H9 (cell line): ENCODE results near the gene SDR39U1. TPM values are rescaled to one million over a fixed set of nuclear protein-coding genes. Genes with fewer than 3 reads are reported as not detected.

Experiments
- DNase-seq: peaks from one replicate; pipeline ENCODE4 v3.0.0-alpha.2; 2017
- H2AFZ ChIP-seq: one replicate; pipeline ENCODE4 v1.6.1; 2013; ENCODE audit warnings: mild to moderate bottlenecking, low read length, control low read depth, moderate library complexity
- H2AK5ac ChIP-seq: 2 replicates; pipeline ENCODE4 v1.6.1; 2013; ENCODE audit warnings: low read length, control low read depth, mixed read lengths; ENCODE audit not compliant: insufficient read length
- H2BK120ac ChIP-seq: one replicate; pipeline ENCODE4 v1.6.1; 2013; ENCODE audit warnings: low read depth, mild to moderate bottlenecking, low read length, control low read depth, inconsistent platforms; ENCODE audit not compliant: poor library complexity, severe bottlenecking
- H2BK12ac ChIP-seq: 2 replicates; pipeline ENCODE4 v1.6.1; 2013; ENCODE audit warnings: low read length, control low read depth, mixed read lengths, low read depth; ENCODE audit not compliant: insufficient read length
- H2BK15ac ChIP-seq: 2 replicates; pipeline ENCODE4 v1.6.1; 2013; ENCODE audit warnings: low read depth, low read length, control low read depth
- H2BK20ac ChIP-seq: one replicate; pipeline ENCODE4 v1.6.1; 2013; ENCODE audit warnings: low read depth, mild to moderate bottlenecking, low read length, control low read depth, inconsistent platforms; ENCODE audit not compliant: poor library complexity, severe bottlenecking
- H2BK5ac ChIP-seq: 2 replicates; pipeline ENCODE4 v1.6.1; 2013; ENCODE audit warnings: low read length, control low read depth, mixed read lengths; ENCODE audit not compliant: insufficient read length
- H3K14ac ChIP-seq: 2 replicates; pipeline ENCODE4 v1.6.1; 2013; ENCODE audit warnings: low read length, control low read depth; ENCODE audit not compliant: insufficient read depth
- H3K18ac ChIP-seq: 2 replicates; pipeline ENCODE4 v1.6.1; 2013; ENCODE audit warnings: low read depth, mild to moderate bottlenecking, mixed read lengths, low read length, control low read depth; ENCODE audit not compliant: insufficient read length
- H3K23ac ChIP-seq: 2 replicates; pipeline ENCODE4 v1.6.1; 2013; ENCODE audit warnings: low read length, control low read depth, mixed read lengths, low read depth; ENCODE audit not compliant: insufficient read length
- H3K23me2 ChIP-seq: 2 replicates; pipeline ENCODE4 v1.6.1; 2013; ENCODE audit warnings: low read depth, mild to moderate bottlenecking, mixed read lengths, low read length, control low read depth; ENCODE audit not compliant: insufficient read length, poor library complexity, severe bottlenecking
- H3K27ac ChIP-seq: 2 replicates; pipeline ENCODE4 v1.5.1; 2013; ENCODE audit warnings: low read length, control low read depth, mixed read lengths, low read depth; ENCODE audit not compliant: insufficient read length
- H3K27me3 ChIP-seq: 2 replicates; pipeline ENCODE4 v1.6.1; 2013; ENCODE audit warnings: low read length, control low read depth, inconsistent platforms; ENCODE audit not compliant: insufficient read depth
- H3K4ac ChIP-seq: 2 replicates; pipeline ENCODE4 v1.6.1; 2013; ENCODE audit warnings: low read depth, mild to moderate bottlenecking, control low read depth, inconsistent platforms, low read length, moderate library complexity
- H3K4me1 ChIP-seq: 2 replicates; pipeline ENCODE4 v1.6.1; 2013; ENCODE audit warnings: low read length, control low read depth, inconsistent platforms; ENCODE audit not compliant: insufficient read depth
- H3K4me2 ChIP-seq: 2 replicates; pipeline ENCODE4 v1.6.1; 2013; ENCODE audit warnings: low read length, control low read depth, mixed read lengths; ENCODE audit not compliant: insufficient read length, insufficient read depth
- H3K56ac ChIP-seq: 2 replicates; pipeline ENCODE4 v1.6.1; 2013; ENCODE audit warnings: low read depth, mild to moderate bottlenecking, mixed read lengths, low read length, control low read depth; ENCODE audit not compliant: insufficient read length
- H3K79me1 ChIP-seq: 2 replicates; pipeline ENCODE4 v1.6.1; 2013; ENCODE audit warnings: low read depth, mild to moderate bottlenecking, moderate library complexity, low read length, control low read depth, inconsistent platforms; ENCODE audit not compliant: insufficient read depth, poor library complexity, severe bottlenecking
- H3K79me2 ChIP-seq: 2 replicates; pipeline ENCODE4 v1.6.1; 2013; ENCODE audit warnings: low read length, control low read depth, inconsistent platforms; ENCODE audit not compliant: insufficient read depth
- H3K9ac ChIP-seq: 2 replicates; pipeline ENCODE4 v1.6.1; 2013; ENCODE audit warnings: low read length, control low read depth, mixed read lengths; ENCODE audit not compliant: insufficient read length; ENCODE audit errors: extremely low read depth
- H3K9me3 ChIP-seq: one replicate; pipeline ENCODE4 v1.6.1; 2013; ENCODE audit warnings: low read depth, low read length, inconsistent platforms; ENCODE audit not compliant: control insufficient read depth
- H3T11ph ChIP-seq: one replicate; pipeline ENCODE4 v1.6.1; 2013; ENCODE audit warnings: mild to moderate bottlenecking, low read length, control low read depth, inconsistent platforms
- H4K20me1 ChIP-seq: one replicate; pipeline ENCODE4 v1.6.1; 2013; ENCODE audit not compliant: control insufficient read depth, insufficient read length, insufficient read depth
- H4K5ac ChIP-seq: 2 replicates; pipeline ENCODE4 v1.6.1; 2013; ENCODE audit warnings: low read depth, mild to moderate bottlenecking, mixed read lengths, low read length, control low read depth; ENCODE audit not compliant: insufficient read length
- H4K8ac ChIP-seq: replicated peaks from 2 replicates; pipeline ENCODE4 v1.6.1; 2013; ENCODE audit warnings: low read length, control low read depth, mixed read lengths, low read depth; ENCODE audit not compliant: insufficient read length
- H4K91ac ChIP-seq: 2 replicates; pipeline ENCODE4 v1.6.1; 2013; ENCODE audit warnings: low read depth, mild to moderate bottlenecking, moderate library complexity, mixed read lengths, low read length, control low read depth; ENCODE audit not compliant: insufficient read length
- H3K27ac Mint-ChIP-seq, 3 experiments: 2 replicates in 2 of 3; 3 replicates in 1 of 3; pipeline ENCODE4 v1.8.0; 2020 to 2021; ENCODE audit warnings: mixed read lengths in 3 of 3, mild to moderate bottlenecking in 1 of 3, moderate library complexity in 1 of 3
- H3K27me3 Mint-ChIP-seq: 2 replicates; pipeline ENCODE4 v1.8.0; 2021; ENCODE audit warnings: low read depth, mild to moderate bottlenecking, moderate library complexity, mixed read lengths
- H3K36me3 Mint-ChIP-seq, 3 experiments: 2 replicates in 2 of 3; 3 replicates in 1 of 3; pipeline ENCODE4 v1.8.0; 2020 to 2021; ENCODE audit warnings: low read depth in 3 of 3, mixed read lengths in 3 of 3; ENCODE audit not compliant: insufficient read depth in 1 of 3
- H3K4me1 Mint-ChIP-seq, 2 experiments: 2 replicates each; pipeline ENCODE4 v1.8.0; 2020; ENCODE audit warnings: mixed read lengths in 2 of 2
- H3K4me3 Mint-ChIP-seq, 2 experiments: 2 replicates in 1 of 2; 3 replicates in 1 of 2; pipeline ENCODE4 v1.8.0; 2020 to 2021; ENCODE audit warnings: mild to moderate bottlenecking in 2 of 2, mixed read lengths in 2 of 2, moderate library complexity in 1 of 2
- H3K9me3 Mint-ChIP-seq, 2 experiments: 2 replicates in 1 of 2; 3 replicates in 1 of 2; pipeline ENCODE4 v1.8.0; 2020; ENCODE audit warnings: mild to moderate bottlenecking in 2 of 2, mixed read lengths in 2 of 2, moderate library complexity in 1 of 2
- CTCF ChIP-seq: fragments of 200-600 bp; sonication (generic); conservative IDR thresholded peaks from 3 replicates; pipeline ENCODE4 v1.8.0; 2021; ENCODE audit warnings: antibody characterized with exemption, mild to moderate bottlenecking
- WGBS: extraction: QIAGEN DNeasy Blood & Tissue Kit; methylation state at CpG from one replicate; pipeline ENCODE4 v1.1.7; 2013; ENCODE audit warnings: missing lambda C conversion rate, low lambda C conversion rate, mixed read lengths; ENCODE audit not compliant: insufficient read length; ENCODE audit errors: extremely low coverage; 5-methylcytosine and 5-hydroxymethylcytosine counted together
- total RNA-seq: library from RNA; stranded (reverse); gene quantifications from 2 replicates; pipeline ENCODE4 v1.2.1, GENCODE V29; 2021

The SDR39U1 gene
- total RNA-seq, 1 experiment from 2014 or later = 56.2 TPM

- Histone ChIP-seq H3K27ac (no peak overlapping the region), H3K9me3 (no peaks in the 10 kb centered on the region), H3K27me3 (no peaks in the 10 kb centered on the region), H3K4me1 (no peaks in the 10 kb centered on the region), H3K79me2 (no peaks in the 10 kb centered on the region), H3K23ac (no peak overlapping the region), H2AK5ac (no peak overlapping the region), H4K8ac (no peak overlapping the region), H2BK12ac (no peak overlapping the region), H3K4ac (no peak overlapping the region), H4K91ac (no peak overlapping the region), H4K5ac (no peak overlapping the region), H2BK15ac (no peak overlapping the region), H2BK120ac (no peak overlapping the region), H3K79me1 (peaks cover 2% of the 10 kb centered on the region), H3K4me2 (no peak overlapping the region), H3K9ac (no peak overlapping the region), H3K18ac (no peak overlapping the region), H3K23me2 (peaks cover 10% of the 10 kb centered on the region), H2BK20ac (no peak overlapping the region), H3K14ac (no peak overlapping the region), H3K56ac (no peak overlapping the region), H3T11ph (no peak overlapping the region), H4K20me1 (no peaks in the 10 kb centered on the region), H2BK5ac (no peak overlapping the region), H2AFZ (no peak overlapping the region)
- WGBS = no CpG with 5 or more reads among the region's 8 CpGs
- H3K36me3 Mint-ChIP-seq = peaks cover 19 to 48% (median 45%) of the 10 kb centered on the region in 3 experiments
- no peak for DNase-seq
- TF ChIP-seq CTCF = no peak
- H3K27ac Mint-ChIP-seq = no peak overlapping the region; a peak in 1 of 7 replicates
- H3K9me3 Mint-ChIP-seq = no peaks in the 10 kb centered on the region; a peak in 1 of 5 replicates
- no peaks in the 10 kb centered on the region; the same call in 1 of the 2 replicates for H3K27me3 Mint-ChIP-seq
- peak overlapping the region; percentile 90 to 91 for H3K4me3 Mint-ChIP-seq
- H3K4me1 Mint-ChIP-seq = peaks cover 15 to 16% of the 10 kb centered on the region in 2 experiments
Measured at GRCh38 chr14:24440606-24441399, 1.8 kb downstream of the SDR39U1 start.
